ENCODE results near the gene KCNJ6. TPM values are rescaled to one million over a fixed set of nuclear protein-coding genes. Genes with fewer than 3 reads are reported as not detected.

KCNJ6 gene
- total RNA-seq, 1 experiment from 2014 or later = not detected

DNA sequence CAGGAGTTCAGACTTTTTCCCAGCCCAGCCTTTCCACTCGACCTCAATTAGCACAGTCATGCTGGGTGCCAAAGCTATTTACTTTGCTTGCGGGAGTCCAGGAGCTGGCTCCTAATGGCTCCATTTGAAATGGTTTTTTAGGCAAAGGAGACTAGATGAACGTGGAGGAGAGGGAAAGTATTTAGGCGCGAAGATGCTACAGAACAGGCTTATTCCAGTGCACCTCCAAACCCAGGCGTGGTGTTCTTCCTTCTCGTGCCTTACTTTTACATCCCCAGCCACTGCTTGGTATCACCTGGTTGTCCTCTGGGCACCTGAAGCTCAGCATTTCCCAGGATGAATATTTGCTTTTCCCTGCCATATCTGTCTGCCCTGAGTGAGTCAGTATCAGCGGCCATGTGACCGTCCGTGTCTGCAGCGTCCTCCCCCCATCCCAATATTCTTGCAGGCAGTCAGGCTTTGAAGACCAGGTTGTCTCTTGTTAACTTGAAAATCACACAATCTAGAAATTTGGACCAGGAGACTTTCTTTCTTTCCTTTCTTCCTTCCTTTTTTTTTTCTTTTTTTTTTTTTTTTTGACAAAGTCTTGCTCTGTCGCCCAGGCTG is 351.2 kb downstream of the KCNJ6 start:
- TF ChIP-seq ZNF274 (IDR thresholded peaks at IDR 0.05; ENCODE audit: low read depth, low read length) (no peak), SRF (IDR thresholded peaks at IDR 0.05; ENCODE audit: low read depth) (no peak), CBX3 (IDR thresholded peaks at IDR 0.05; ENCODE audit: low read depth) (no peak), FOSL1 (IDR thresholded peaks at IDR 0.05; ENCODE audit: low read depth) (no peak), ZFX (IDR thresholded peaks at IDR 0.05) (no peak), JUND (IDR thresholded peaks at IDR 0.05) (no peak), SIN3A (IDR thresholded peaks at IDR 0.05; ENCODE audit: low read depth) (no peak), EZH2phosphoT487 (IDR thresholded peaks at IDR 0.05; ENCODE audit: borderline replicate concordance) (no peak), POLR2AphosphoS5 (IDR thresholded peaks at IDR 0.05; ENCODE audit: low read depth, low read length) (no peak), POLR2A (IDR thresholded peaks at IDR 0.05; ENCODE audit: borderline replicate concordance, extremely low read depth, insufficient read depth, insufficient read length) (no peak), YY1 (IDR thresholded peaks at IDR 0.05; ENCODE audit: extremely low read depth, insufficient replicate concordance, low read depth, low read length) (no peak), EGR1 (IDR thresholded peaks at IDR 0.05; ENCODE audit: low read depth) (no peak), TCF7L2 (IDR thresholded peaks at IDR 0.05; ENCODE audit: borderline replicate concordance, extremely low read depth, insufficient read depth, insufficient read length) (no peak), EZH2 (IDR thresholded peaks at IDR 0.05) (no peak)
- TF ChIP-seq, protein P1, sequence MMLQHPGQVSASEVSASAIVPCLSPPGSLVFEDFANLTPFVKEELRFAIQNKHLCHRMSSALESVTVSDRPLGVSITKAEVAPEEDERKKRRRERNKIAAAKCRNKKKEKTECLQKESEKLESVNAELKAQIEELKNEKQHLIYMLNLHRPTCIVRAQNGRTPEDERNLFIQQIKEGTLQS (IDR thresholded peaks at IDR 0.05) = no peak
- TF ChIP-seq, protein P2, sequence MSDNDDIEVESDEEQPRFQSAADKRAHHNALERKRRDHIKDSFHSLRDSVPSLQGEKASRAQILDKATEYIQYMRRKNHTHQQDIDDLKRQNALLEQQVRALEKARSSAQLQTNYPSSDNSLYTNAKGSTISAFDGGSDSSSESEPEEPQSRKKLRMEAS (IDR thresholded peaks at IDR 0.05) = no peak
- H3K4me2 ChIP-seq (ENCODE audit: low read length) = peak overlapping the region; percentile 100
- H3K9me2 ChIP-seq (ENCODE audit: insufficient read depth) = no peaks in the 10 kb centered on the region
- ATAC-seq (no peak; the same call in 1 of the 2 replicates), DNase-seq (ENCODE audit: low read depth, low spot score) (no peak)
- peak overlapping the region; percentile 54 to 64 for H3K4me3 ChIP-seq (replicated peaks in 1 of 2; ENCODE audit: low read depth in 1 of 2, low read length in 2 of 2)
- H3K36me3 ChIP-seq (ENCODE audit: control insufficient read depth in 1 of 2, insufficient read depth in 2 of 2, low read length in 2 of 2) = no peaks in the 10 kb centered on the region
- no peaks in the 10 kb centered on the region for H3K79me2 ChIP-seq (ENCODE audit: insufficient read depth, low read length)
- ChIA-PET POLR2A (no interaction called here), CTCF (interaction anchor here (0.9 to 1.4 kb wide), 3 partner anchors 78 to 398 kb away, joined by 3 to 9 read pairs (median 3); no protein-coding TSS in a partner anchor), RAD21 (ENCODE audit: low non-redundant PET in 1 of 2, low total read pairs in 2 of 2, uncharacterized antibody in 2 of 2, unreplicated experiment in 2 of 2) (interaction anchor here in 1 of 2 experiments (0.6 kb wide), 1 partner anchor 107 kb away, joined by 3 read pairs; no protein-coding TSS in a partner anchor)
- peaks cover 0 to 5% of the 10 kb centered on the region in 2 experiments; a peak in 1 of 4 replicates for H3K9me3 ChIP-seq (ENCODE audit: control insufficient read depth in 1 of 2, insufficient read depth in 1 of 2, low read depth in 1 of 2, low read length in 2 of 2)
- TSS peak; percentile 89 for BruUV-seq (replicated peaks)
- peaks cover 16 to 29% of the 10 kb centered on the region in 2 experiments for H3K4me1 ChIP-seq (ENCODE audit: control insufficient read depth in 1 of 2, insufficient read depth in 2 of 2, low read length in 2 of 2)
- H3K9ac ChIP-seq (ENCODE audit: low read length) = peak overlapping the region; percentile 69
- H4K20me1 ChIP-seq (ENCODE audit: insufficient read depth) = no peaks in the 10 kb centered on the region
- intact Hi-C loops (cut with micrococcal nuclease) = no loop called here
- H3K27me3 ChIP-seq (ENCODE audit: insufficient read depth, low read length) = no peaks in the 10 kb centered on the region
- H2AFZ ChIP-seq (ENCODE audit: low read depth, low read length, poor library complexity, severe bottlenecking) = no peak overlapping the region
- peak overlapping the region; percentile 89 for H3K27ac ChIP-seq (ENCODE audit: low read depth, low read length)

All from HCT116 (cell line).